Measurements from ENCODE around the gene KIAA1755.
A peak's percentile ranks its signal among the peaks of the same experiment; 100 is the strongest.

The KIAA1755 gene

DNA sequence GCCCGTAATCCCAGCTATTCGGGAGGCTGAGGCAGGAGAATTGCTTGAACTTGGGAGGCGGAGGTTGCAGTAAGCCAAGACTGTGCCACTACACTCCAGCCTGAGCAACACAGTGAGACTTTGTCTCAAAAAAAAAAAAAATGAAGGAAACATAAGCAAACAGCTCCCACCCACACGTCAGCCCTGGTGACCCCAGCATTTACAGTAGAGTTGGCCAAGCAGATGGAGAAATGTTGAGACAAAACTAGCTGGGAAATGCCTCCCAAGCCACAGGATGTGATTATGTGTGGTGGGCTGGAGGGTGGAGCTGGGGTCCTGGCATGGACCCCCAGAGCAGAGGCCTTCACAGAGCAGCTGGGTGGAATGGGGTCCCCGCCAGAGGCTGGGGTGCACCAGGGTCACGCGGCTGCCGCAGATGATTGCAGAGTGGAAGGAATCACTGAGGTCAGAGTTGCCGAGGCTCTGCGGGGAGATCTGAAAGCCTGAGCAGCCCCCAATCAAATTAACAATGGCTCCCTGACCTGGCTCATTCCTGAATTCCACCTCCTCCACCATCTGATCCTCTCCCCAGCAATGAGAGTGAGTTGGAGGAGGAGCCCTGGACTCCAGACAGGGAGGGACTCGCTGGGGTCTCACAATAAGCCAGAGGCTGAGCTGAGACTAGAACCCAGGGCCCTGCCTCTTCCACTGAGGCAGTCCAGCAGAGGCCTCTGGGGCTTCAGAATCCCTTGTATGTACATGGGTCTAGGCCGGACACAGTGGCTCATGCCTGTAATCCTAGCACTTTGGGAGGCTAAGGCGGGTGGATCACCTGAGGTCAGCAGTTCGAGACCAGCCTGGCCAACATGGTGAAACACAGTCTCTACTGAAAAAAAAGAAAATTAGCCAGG, 60.8 kb downstream of the KIAA1755 start:
- no peak for DNase-seq

DNA sequence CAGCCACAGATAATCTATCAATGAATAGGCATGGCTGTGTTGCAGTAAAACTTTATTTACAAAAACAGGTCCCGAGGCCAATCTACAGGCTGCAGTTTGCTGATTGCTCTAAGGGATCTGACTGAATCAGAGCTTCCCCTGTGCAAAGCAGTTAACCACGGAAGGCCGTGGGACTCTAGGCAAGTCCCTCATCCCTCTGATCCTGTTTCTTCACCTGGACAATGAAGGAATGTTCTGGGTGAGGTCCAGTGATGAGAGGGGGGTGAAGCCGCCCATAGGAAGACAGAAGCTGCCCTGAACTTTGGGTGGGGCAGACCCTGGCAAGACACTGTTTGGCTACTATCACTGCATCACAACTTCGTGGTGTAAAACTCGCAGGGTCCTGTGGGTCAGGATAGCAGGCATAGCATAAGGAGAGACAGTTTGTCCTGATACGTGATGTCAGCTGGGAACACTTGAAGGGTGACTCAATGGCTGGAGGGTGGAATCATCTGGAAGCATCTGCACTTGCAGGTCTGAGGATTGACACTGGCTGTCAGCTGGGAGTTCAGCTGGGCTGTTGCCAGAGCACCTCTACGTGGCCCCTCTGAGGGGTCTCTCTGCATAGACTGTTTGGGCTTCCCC, 62.2 kb downstream of the KIAA1755 start:
- no peak for DNase-seq

DNA sequence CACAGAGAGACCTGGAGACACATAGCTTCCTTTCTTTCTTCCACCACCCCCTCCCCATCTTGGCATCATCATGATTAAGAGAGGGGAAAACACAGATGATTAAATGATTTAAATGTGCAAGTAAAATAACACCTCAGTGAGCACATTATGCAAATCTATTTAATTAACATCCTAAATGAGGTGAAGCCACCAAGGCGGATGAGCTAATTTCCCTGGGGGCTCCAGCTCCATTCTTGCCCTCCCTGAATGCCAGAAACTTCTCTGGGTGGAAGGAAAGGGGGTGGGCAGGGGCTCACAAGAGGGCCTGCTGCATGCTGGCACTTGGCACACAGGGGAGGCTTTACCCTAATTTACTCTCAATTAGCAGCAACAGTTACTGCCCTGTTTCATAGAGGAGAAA, 62.9 kb downstream of the KIAA1755 start:
- DNase-seq = no peak

- no peak for DNase-seq
Measured at GRCh38 chr20:38197217-38197616, 63.3 kb downstream of the KIAA1755 start.

GRCh38 chr20:38196592-38196991, 63.9 kb downstream of the KIAA1755 start:
- DNase-seq = peak in 1 of 2 donors; percentile 41

- DNase-seq = no peak
Measured at GRCh38 chr20:38196076-38196475, 64.5 kb downstream of the KIAA1755 start.

DNA sequence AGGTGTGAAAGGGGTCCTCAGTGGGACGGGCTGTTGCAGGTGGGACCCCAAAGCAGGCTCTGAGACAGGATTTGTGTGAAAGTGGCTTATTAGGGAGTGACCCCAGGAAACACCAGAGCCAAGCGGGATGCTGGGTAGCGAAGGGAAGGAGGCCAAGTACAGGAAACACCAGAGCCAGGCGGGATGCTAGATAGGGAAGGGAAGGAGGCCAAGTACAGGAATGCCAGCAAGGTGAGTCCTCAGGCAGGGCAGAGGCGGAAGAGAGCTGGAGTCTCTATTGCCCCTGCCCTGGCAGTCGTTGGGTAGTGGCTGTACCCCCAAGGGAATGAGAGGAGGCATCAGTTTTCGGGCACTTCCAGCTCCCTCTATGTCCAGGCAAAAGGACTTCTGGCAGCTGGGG, 65.0 kb downstream of the KIAA1755 start:
- no peak for DNase-seq

GRCh38 chr20:38194971-38195504, 65.5 kb downstream of the KIAA1755 start:
- no peak for DNase-seq

- DNase-seq = no peak
Measured at GRCh38 chr20:38193586-38194105, 66.9 kb downstream of the KIAA1755 start.

DNA sequence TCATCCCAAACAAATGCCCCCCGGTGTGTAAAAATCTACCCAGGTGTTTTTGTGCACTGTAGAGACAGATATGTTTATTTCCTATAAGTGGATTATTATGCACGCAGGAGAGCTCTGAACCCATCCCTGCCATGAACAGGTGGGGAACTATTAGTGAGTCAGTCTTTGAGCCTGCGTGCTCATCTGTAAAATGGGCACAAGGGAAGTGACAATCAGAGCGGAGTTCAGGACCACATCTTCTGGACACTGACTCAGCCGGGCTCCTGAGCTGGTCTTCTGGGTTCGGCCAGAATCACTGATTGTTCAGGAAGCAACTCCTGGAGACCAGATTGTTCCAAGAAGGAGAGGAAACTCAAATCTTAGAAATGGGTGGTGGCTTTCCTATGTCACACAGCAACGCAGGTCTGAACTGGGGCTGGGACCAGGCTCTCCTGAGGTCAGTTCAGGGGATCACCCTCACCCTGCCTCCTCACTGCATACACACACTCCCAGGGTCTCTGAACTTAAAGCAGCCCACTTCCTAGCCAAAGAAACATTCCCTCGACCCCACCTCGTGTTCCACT, 68.1 kb downstream of the KIAA1755 start:
- no peak for DNase-seq

- DNase-seq = no peak
Measured at GRCh38 chr20:38191654-38192053, 68.9 kb downstream of the KIAA1755 start.

DNA sequence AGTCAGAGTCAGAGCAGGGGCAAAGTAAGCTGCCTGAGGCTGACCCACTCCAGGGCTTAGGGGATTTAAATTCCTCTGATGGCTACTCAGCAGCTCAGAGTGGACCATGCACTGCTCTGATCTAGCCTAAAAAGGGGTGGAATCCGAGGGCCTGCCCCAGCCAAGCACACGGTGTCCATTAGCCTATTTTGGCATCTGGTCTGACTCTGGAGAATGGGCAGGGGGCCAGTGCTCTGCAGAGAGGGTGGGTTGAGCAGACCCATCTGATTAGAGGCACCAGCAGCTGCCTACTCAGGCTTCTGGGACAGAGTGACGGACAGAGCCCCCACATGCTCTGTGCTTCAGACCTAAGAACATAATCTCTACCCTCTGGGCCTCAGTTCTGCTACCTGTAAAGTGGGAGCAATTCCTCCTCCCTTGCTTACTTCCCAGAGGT, 69.6 kb downstream of the KIAA1755 start:
- no peak for DNase-seq

DNA sequence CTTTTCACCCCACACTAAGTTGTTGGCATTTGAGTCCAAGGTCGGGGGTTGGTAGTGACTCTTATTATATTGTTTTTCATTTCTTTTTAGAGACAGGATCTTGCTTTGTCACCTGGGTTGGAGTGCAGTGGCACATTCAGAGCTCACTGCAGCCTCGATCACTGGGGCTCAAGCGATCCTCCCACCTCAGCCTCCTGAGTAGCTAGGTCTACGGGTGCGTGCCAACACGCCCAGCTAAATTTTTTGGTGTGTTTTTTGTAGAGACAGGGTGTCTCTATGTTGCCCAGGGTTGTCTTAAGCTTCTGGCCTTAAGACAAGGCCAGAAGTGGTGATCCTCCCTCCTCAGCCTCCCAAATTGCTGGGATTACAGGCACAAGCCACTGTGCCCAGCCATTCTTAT, 70.4 kb downstream of the KIAA1755 start:
- DNase-seq = no peak

GRCh38 chr20:38187517-38187916, 73.0 kb downstream of the KIAA1755 start:
- no peak for DNase-seq

DNA sequence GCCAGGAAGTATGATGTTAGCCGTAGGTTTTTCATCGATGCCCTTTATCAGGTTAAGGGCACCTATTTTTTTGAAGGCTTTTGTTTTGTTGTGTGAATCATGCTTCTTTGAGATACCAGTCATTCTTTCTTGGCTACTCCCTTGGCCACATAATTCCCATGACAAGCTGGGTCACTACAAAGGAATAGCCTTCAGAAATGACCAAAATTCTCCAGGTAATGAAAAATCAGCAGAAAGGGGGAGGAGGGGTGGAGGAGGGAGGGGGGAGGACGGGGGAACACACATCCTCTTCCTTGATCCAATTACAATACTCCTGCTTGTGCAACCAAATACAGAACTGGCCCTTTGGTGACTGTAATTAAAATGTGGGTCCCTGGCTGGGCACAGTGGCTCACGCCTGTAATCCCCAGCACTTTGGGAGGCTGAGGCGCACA, 73.7 kb downstream of the KIAA1755 start:
- no peak for DNase-seq

GRCh38 chr20:38184101-38184500, 76.4 kb downstream of the KIAA1755 start:
- DNase-seq = no peak

DNA sequence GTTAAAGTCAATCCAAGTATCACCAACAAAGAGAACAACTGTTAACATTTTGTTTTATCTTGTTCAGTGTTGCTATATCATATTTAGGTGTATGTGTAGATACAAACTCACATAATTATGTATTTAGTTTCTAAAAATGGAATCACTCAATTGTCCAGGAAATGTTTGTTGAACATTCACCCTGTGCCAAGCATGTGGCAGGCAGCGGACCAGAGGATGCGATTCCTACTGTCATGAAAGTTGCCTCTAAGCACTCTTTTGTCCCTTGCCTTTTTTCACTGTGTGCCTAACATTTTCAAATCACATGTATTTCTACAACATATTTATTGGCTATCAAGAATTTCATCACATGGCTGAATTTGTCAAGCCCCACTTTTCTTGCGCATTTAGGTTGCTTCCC, 78.6 kb downstream of the KIAA1755 start:
- no peak for DNase-seq

DNA sequence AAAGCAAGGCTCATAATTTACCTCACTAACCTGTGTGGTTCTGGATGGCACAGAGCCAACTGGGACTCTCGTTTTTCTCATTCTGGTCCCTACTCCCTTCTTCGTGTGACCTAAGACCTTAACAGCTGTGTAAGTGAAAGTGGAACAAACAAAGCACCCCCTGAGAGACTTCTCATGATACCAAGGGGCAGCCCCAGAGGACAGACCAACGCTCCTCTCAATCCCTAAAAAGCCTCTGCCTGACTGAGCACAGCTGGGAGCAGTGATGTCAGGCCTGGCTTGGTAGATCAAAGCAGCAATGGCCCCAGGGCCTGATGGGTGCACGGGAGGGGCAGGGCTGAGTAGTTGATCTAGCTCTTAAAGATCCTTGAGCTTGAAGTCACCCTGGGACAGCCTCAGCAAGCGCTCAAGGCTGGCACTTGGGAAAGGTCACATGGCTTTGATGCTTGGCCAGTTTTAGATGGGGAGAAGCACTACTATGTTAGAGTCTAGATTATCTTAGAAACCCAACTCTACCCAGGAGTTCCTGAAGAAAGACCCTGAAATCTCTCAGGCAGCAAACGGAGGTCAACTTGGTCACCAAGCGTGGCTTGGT, 79.2 kb downstream of the KIAA1755 start:
- DNase-seq = no peak

GRCh38 chr20:38180781-38181180, 79.8 kb downstream of the KIAA1755 start:
- no peak for DNase-seq

- DNase-seq = no peak
Measured at GRCh38 chr20:38179846-38180245, 80.7 kb downstream of the KIAA1755 start.

- DNase-seq = no peak
Measured at GRCh38 chr20:38178581-38178980, 82.0 kb downstream of the KIAA1755 start.

DNA sequence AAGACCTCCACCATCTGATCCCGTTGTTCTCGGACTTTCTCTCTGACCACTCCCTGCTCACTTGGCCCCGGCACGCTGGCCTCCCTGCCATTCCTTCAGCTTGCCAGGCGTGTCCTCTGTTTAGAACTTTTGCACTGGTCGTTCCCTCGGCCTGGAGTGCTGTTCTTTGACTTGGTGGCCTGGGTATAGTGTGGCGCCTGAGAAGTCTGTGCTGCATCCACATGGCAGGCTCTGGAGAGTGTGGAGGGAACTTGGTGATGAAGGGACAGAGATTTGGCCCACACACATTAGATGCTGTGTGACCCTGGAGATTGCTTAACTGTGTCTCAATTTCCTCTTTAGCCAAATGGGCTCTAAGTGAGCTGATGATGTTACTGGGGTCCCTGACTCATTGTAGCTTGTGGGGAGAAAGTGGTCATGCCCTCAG, 82.5 kb downstream of the KIAA1755 start:
- no peak for DNase-seq

- no peak for DNase-seq
Measured at GRCh38 chr20:38177201-38177600, 83.3 kb downstream of the KIAA1755 start.
